NCI-H2081 (cell line): ENCODE results near the gene KIAA1328.
"Not testable (repeated sequence)": the region's sequence is repeated elsewhere in the genome, so short reads cannot be mapped to it uniquely, and the experiment has no call there.

Experiments
- DNase-seq, 2 experiments: peaks; one replicate each; lab custom pipeline; 2025; lab: John Stamatoyannopoulos, UW

The KIAA1328 gene

DNA sequence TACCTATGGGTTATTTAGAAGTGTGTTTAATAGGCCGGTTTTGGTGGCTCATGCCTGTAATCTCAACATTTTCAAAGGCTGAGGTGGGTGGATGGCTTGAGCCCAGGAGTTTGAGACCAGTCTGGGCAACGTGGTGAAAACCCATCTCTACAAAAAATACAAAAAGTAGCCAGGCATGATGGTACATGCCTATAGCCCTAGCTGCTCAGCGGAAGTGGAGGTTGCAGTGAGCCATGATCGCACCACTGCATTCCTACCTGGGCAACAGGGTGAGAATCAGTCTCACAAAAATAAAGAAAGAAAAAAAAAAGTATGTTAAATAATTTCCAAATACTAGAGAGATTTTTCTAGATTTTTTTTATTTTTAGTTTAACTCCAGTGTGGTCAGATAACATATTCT, 316.0 kb downstream of the KIAA1328 start:
- no peak for DNase-seq

DNA sequence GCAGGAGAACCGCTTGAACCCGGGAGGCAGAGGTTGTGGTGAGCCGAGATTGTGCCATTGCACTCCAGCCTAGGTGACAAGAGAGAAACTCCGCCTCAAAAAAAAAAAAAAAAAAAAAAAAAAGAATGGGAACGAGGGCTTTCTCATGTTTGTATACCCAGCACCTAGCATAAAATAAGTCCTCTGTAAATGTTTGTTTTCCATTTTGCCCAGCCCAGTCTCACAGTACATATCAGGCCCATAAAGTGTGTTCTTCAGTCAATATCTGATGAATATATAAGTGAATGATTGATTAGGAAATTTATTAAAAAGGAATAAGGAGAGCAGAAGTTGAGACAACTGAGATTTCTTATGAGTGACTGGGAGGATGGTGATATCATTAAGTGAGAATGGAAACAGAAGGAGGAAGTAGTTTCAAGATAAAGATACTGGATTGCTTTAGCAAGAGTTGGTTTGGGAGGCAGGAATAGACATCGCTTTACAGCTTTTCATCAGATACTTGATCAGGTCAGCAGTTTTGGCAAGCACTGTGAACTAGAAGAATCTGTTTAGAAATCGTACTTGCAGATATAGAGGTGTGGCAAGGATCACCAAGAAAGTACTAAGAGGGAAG, 327.5 kb downstream of the KIAA1328 start:
- DNase-seq, result no peak

DNA sequence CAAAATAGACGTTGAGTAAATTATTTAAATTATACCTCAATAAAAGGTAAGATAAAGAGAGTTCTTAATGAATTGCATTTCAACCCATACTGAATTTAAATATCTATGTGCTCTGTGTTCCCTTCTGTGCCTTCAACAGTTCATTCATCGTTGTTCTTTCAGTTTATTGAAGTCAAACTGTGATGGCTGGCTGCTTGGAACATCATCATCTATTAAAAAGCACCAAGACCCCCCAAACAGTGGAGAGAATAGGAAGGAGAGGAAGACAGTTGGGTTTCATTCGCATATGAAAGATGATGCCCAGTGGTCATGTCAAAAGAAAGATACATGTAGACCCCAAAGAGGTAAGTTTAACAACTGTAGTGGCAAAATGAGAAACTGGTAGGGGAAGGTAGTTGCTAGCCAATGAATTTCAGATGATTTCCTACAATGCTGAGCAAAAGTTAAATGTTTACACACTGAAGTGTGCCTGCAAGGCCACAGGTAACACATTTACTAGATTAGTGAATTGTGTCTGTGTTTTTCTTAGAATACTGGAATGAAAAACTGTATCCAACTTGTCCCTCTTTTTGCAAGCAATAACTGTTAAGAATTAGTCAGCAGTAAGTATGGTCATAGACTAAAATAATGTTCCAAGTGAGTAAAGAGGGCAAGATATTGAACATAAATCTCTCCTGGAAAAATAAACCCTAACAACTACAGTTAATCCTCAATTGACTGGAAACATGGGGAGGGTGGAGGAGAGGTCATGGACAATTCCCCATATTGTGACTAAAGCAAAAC, 331.3 kb downstream of the KIAA1328 start:
- no peak for DNase-seq

DNA sequence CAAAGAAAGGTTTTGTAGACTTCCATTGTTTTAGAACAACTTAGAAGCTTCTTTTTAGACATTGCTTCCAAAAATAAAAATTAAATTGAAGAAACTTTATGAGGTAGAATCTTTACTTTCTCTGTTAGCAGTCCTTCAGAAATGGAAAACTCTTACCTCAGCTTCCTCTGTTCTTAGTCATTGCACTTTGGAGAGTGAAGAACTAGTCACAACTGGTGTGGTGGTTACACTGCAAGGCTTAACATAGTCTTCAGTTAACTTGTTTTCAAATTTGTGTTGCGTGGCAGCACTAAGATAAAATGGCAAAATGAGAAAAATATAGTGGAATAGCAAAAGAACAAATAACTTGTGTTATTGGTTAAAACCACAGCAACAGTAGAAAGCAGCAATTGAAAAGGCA, 332.6 kb downstream of the KIAA1328 start:
- no peak for DNase-seq

DNA sequence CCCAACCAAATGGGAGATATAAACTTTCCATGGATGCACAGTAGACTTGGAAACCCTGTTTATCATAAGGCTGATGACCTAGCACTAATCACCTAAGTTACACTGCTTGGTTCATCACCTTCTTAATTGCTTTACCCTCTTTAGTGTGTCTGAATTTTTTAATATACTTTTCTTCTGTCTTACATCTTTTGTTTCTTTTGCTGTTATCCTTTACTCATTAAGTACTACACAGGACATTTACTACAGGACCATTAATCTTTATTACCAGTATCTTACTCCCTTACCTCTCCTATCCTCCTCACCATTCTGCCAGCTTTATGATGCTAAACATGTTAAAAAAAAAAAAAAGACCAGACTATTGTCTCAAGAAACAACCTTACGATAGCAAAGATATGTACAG, 333.6 kb downstream of the KIAA1328 start:
- DNase-seq, result no peak

DNA sequence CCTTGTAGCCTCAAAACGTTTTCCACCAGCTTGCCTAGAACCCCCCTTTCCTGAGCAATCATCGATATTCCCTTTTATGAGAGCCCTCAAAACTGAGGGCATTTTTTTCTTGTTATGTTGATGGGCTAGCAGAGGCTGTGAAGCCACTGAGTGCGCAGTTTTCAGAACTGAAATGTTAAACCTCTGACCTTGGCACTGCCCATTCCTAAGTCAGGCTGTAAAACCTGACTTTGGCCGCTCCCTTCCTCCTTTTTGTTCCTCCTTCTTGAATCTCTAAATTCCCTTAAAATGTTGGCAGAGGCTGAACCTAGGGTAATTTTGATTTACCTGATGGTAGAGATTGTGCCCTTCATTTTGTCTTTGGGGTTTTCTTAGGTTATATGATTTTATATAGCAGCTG, 334.2 kb downstream of the KIAA1328 start:
- DNase-seq, result no peak

DNA sequence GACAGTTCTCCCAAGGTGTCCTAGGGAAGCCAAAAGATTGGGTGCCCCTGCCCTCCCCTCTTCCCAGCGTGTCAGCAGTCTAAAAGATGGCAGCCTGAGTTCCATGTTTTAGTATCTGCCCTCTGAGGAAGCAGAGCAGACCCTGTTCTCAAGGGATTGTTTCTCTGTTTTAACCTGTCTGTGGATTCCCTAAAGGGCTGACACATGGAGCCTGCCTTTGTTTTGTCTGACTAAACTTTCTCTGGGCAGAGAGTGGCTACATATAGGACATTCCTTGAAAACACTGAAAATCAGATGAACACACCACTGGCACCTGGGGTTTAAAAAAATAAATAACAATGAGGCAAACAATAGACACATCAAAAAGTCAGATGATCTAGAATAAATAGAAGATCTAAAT, 337.6 kb downstream of the KIAA1328 start:
- no peak for DNase-seq

DNA sequence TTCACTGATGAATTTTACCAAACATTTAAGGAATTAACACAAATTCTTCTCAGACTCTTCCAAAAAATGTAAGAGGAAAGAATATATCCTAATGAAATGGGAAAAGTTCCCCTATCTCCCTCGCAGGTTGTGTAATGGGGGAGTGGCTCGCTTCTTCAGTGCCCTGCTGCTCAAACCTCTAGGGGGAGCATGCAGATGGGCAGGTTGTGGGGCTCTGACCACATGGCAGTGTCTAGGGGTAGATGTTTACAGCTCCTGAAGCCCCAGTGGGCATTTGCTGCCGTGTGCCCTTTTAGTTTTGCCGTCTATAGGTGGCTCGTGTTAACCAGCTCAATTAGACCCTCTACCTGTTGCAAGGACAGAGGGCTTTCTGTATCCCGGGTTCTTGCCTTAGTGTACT, 338.0 kb downstream of the KIAA1328 start:
- not testable (repeated sequence) for DNase-seq

DNA sequence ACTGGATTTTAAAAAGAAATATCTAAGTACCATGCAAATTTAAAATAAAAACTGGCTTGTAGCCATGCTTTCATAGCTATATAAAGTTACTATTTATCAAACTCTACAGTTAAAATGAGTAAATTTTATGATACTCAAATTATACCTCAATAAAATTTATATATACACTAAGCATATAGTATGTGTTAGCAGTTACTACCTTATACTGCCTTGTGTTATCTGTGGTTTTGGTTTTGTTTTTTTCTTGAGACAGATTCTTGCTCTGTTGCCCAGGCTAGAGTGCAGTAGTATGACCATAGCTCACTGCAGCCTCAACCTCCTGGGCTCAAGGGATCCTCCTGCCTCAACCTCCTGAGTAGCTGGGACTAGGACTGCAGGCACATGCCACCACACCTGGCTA, 342.1 kb downstream of the KIAA1328 start:
- DNase-seq, result no peak

DNA sequence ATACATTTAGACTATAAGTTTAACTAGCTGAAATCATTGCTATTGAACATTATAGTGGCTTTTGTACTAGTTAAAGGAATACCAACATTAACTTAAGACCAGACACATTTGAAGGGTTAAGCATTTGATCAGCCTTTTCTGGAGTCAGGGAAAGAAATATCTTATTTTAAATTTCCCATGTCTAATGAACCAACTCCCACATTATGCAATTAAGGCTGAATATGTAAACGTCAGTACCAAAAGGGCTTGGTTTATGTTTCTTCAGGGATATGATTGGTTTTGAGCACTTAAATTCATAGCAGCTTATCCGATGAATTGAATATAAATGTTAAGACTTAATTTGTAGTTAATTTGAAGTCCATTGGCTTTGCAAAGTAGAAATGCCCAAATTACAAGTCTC, 344.5 kb downstream of the KIAA1328 start:
- no peak for DNase-seq

DNA sequence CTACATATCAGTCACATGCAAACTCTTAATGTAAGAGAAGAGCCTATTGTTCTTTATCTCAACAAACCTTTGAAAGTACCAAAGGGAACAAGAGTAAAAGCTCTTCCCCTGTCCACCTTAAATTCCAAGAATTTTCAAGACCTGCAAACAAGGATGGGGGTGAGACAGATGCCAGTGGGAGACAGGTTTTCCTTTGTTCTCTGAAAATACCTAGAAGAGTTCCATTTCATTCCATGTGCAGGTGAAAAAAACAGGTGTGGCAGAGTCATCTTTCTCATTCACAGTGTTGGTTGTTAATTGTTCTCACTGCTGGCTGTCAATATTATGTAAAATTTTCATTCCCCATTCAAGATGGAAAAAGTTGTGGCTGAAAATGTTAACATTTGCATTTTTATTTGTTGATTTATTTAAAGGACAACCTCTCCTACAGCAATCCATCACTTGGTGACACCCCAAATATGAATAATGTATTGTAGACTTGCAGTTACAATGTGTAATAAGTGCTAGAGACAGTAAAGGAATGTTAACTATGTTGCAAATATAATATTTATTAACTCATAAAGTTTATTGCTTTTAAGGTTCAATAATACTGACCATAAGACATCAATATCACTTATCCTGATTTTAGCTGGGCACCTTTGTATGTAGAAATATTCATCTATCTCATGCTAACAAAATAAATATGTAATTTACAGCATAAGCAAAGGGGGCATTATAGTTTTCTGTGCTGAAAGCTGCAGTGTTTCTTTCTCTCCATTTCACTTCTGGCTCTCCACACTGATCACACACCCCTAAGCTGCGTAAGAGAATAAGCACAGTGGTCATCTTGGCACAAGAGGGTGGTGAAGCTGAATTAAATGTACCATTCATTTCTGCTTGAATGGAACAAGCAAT, 347.0 kb downstream of the KIAA1328 start:
- no peak for DNase-seq

DNA sequence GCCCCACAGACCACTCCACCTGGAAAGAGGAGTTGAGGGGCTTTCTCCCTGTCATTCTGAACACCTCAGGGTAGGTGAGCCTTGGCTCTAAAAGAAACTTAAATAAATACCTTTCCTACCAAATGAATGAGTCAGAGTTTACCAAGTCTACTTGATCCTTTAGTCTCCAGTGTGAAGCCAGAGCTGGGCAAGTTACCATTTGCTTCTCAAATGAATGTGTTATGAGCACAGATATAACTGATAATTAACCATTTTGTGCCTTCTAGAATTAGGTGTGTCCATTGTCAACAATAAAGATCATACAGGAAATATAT, 347.7 kb downstream of the KIAA1328 start:
- no peak for DNase-seq

DNA sequence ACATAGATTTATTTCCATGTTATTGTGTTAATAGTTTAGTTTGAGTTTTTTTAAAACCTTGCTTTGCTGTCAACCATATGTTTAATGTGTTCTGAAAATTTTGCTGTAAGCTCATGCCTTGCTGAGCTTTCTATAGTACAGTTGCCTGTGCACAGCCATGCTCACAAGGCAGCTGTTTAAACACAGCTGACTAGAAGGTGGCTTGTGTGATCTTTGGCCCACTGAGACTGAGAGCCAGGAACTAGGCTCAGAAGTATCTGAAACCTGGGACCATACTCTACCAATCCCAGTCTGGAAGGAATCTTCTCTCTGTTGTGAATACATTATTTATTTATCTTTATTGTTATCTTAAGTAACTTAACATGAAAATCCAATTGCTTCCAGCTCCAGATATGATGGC, 350.5 kb downstream of the KIAA1328 start:
- peak in 1 of 2 experiments; percentile 73 for DNase-seq

DNA sequence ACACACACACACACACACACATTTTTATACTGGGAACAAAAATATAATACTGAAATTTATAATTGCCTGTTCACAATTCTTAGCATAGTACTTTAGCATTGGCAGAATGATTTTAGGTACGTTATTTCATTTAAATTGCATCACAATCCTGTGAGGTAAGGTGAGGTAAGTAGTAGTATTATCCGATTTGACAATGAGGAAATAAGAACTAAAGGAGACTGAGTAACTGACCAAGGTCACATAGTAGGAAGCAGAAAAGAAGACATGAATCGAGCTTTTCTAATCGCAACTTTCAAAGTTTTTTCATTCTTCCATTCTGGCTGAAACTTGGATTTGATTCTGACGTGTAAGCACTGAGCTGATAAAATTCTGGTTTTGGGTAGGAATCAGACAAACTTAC, 351.2 kb downstream of the KIAA1328 start:
- DNase-seq, result no peak

DNA sequence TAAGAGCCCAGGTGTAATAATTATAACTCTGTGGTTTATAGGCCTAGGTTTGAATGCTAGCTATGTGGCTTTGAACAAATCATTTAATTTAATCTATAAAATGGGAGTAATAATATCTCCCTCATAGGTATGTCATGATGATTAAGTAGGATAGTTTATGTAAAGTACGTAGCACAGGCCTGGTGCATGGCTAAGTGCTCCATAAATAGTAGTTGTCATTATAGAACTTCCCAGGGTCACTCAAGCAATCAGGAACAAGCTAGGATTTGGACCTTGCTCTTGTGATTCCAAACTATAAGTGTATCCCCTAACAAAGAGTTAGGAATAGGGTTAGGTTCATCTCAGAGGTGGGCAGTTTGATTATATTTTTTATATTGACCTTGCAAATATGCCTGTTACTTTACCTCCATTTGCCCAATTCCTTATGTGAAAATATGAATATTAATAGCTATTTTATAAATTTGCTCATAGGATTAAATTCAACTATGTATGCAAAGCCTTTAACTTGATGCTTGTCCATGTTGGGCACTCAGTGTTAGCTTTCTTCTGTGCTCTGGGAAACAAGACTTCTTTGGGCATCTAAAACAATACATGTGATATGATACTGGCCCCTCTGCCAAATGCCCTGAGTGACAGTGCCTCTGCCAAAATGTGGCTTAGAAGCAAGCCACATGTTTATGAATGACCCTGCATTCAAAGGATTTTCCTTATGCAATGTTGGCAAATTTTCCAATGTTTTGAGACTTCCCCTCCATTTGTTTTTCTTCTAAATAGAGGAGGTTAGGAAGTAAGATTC, 353.6 kb downstream of the KIAA1328 start:
- no peak for DNase-seq

DNA sequence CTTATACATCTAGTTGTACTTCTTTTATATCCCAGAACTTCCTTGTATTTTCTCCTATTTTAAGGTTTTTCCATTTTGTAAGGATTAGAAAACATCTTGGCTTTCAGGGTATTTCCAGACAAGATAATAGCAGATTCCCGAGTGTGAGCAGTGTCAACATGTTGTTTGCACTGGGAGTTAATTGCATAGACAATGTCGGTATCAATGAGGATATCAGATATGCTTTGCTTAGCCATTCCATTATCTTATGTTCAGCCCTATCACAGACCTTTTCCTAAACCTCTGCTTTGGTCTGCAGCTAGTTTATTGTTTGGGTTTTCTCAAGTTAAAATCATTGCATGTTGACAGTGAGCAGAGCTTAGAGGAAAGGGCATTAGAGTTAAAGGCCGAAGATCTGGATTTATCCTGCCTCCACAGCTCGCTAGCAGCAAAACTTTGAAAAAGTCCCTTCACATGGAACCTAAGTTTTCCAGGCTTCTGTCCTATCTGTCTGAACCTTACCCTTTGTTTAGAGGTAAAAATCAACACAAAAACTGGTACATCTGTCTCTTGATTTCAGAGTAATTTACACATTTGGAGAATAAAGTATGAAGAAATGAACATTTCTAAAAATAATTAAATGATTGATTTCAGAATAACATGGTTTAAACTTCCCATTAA, 355.4 kb downstream of the KIAA1328 start:
- no peak for DNase-seq

DNA sequence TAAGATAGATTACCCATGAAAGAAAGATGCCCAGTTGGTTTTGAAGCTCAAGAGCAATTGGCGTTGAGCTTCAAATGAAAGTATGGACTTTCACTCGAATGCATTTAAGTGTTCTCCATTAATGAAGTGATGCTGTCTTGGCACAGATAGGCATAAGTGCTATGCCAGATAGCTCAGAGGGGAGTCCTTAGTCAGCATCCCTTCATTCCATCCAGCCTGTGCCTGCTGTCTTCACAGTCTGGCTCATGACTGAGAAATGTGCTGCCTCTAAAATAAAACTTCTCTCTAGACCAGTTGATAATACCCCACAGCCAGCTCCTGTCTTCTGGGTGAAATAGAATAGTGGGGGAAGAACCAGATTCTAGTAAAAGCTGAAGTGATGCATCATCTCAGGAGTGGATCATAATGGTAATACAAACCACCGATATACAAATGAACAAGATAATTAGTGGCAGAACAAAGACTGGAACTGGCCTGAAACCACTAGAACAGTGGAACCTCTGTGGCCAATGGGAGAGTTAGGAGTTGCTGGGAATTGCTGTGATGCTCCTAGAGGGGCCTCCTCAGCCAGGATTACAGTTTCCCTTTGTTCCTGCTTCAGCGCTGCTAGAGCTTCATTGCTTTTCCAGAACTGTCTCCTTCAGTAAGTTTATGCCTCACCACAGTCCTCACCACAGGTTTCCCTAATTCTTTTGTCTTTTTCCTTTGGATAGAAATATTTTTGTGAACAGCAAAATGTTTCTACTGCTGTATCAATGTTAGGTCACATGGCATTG, 359.3 kb downstream of the KIAA1328 start:
- DNase-seq, result no peak

DNA sequence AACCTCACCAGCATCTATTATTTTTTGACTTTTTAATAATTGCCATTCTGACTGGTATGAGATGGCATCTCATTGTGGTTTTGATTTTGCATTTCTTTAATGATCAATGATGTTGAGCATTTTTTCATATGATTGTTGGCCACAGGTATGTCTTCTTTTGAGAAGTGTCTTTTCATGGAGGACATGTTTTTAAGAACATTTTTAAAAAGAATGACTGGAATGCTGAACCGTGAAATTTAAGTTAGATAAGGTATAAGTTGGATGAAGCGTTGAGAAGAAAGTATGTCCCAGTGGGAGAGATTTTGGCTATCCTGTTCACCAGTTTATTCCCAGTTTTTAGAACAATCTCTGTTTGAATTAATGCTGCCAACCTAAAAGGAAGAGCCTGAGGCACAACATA, 370.8 kb downstream of the KIAA1328 start:
- DNase-seq, result no peak

DNA sequence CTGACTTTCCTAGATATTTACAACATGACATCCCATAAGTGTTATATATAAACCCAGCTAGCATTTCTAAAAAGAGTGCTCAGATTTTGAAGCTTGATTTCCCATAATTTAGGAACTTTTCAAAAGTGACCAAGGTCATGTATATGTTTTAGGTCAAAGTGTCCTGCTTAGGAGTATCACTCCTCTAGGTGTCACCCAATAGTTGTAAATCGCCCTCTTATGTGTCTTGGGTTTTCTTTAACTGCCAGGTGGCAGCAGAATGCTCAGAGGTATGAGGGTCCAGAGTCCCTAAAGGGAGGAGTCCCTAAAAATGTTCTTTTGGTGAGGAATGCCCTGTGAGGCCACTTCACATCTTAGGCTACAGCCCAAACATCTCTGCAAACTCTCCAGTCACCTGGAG, 378.4 kb downstream of the KIAA1328 start:
- DNase-seq, result no peak

DNA sequence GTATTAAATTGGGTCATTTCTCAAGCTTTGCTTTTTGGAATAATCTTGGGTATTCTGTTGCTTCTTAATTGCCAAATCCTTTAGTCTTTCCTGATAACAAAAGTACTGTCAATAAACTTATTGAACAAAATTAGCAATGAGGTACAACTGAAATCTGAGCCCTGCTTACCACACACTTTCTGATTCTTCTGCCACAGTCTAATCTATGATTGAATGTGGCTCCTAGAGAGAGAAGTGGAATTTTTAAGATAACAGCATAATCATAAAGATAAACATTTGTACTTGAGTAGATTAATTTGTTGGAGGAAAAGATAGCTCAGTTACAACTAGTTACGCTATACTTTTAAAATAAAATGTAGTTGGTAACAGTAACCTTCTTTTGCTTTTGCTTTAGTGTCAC, 381.9 kb downstream of the KIAA1328 start:
- DNase-seq, result no peak

DNA sequence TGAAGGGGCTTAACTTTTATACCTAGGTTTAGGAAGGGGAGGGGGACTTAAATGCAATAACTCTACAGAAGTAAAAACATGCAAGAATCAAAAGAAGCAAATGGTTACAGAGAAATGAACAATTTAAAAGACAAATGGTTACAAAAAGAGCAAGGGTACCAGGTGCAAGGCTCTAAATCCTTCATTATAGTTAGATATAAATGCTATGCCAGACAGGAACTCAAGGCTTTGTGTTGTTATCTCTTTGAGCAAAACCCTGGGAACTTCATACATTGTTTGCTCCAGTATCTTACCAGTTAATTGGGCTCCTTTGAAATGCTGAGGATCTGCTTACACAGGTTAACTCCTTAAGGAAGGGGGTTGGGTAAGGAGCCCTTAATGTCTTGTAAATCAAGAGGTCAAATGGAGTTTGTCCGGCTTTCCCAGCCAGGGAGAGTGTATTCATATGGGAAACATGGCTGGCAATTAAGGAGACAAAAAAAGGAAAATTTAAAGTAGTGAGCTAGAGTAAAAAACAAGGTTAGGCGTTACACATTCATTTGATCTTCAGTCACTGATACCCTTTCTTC, 389.2 kb downstream of the KIAA1328 start:
- no peak for DNase-seq
